T-helper 2 cell treated with Interferon-gamma antibody and Interleukin-4, amounts not matched to agents 5 μg/mL and 100 μg/mL, for 36 hours (primary cell): ENCODE results near the gene CERCAM.
"Not testable (repeated sequence)": the region's sequence is repeated elsewhere in the genome, so short reads cannot be mapped to it uniquely, and the experiment has no call there.

Experiments used
- DNase-seq: peaks from one replicate; pipeline ENCODE4 v3.0.0; 2021; ENCODE audit warnings: low spot score
- H3K27ac Mint-ChIP-seq: one replicate; pipeline ENCODE4 v1.8.0; 2021; ENCODE audit warnings: mild to moderate bottlenecking, mixed read lengths
- H3K27me3 Mint-ChIP-seq: one replicate; pipeline ENCODE4 v1.8.0; 2021; ENCODE audit warnings: low read depth, mixed read lengths
- H3K36me3 Mint-ChIP-seq: one replicate; pipeline ENCODE4 v1.8.0; 2021; ENCODE audit warnings: low read depth, mixed read lengths
- H3K4me1 Mint-ChIP-seq: one replicate; pipeline ENCODE4 v1.8.0; 2021; ENCODE audit warnings: low read depth, mixed read lengths
- H3K4me3 Mint-ChIP-seq: one replicate; pipeline ENCODE4 v1.8.0; 2022; ENCODE audit warnings: mild to moderate bottlenecking, moderate library complexity, mixed read lengths
- H3K9me3 Mint-ChIP-seq: one replicate; pipeline ENCODE4 v1.8.0; 2021; ENCODE audit warnings: mixed read lengths

The CERCAM gene

DNA sequence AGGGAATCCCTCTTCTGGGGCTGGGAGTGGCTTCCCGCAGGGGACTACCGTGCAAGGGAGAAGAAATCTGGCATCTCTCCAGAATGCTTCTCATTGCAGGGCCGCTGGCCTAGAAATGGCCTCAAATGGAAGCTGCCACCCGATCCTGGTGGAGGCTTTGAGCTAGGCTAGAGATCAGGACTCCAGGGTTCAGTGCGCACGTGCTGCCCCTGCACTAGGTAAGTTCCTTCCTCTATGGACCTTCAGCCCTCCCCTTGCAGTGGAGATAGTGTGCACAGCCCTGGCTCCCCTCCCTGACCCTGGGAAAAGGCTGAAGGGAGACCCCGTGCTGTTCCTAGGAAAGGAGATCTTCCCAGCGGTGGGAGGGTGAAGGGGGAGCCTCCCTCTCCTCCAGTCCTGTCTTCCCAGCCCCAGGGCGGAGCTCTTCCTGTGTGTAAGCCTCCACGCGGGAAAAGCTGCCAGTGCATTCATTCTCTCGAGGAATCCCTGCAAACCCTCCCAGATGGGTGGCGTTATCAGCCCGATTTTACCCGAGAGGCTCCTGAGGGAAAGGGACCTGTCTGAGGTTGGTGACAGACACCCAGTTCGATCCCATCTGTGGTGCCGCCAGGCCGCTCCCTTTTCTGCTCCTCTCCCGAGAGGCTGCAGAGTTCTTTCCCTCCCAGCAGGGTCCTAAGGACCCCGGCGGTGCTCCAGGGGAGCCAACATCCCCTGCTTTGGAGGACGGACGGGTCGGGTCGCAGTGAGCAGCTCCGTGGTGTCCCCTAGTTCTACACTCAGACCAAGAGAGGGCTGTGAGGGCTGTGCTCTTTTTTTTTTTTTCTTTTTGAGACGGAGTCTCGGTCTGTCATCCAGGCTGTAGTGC is 1.4 kb upstream of the CERCAM start:
- no peaks in the 10 kb centered on the region for H3K9me3 Mint-ChIP-seq
- no peak overlapping the region for H3K27ac Mint-ChIP-seq
- no peaks in the 10 kb centered on the region for H3K36me3 Mint-ChIP-seq
- H3K4me1 Mint-ChIP-seq: peaks cover 9% of the 10 kb centered on the region
- no peak for DNase-seq
- peak overlapping the region; percentile 77 for H3K4me3 Mint-ChIP-seq
- H3K27me3 Mint-ChIP-seq: peaks cover 44% of the 10 kb centered on the region

DNA sequence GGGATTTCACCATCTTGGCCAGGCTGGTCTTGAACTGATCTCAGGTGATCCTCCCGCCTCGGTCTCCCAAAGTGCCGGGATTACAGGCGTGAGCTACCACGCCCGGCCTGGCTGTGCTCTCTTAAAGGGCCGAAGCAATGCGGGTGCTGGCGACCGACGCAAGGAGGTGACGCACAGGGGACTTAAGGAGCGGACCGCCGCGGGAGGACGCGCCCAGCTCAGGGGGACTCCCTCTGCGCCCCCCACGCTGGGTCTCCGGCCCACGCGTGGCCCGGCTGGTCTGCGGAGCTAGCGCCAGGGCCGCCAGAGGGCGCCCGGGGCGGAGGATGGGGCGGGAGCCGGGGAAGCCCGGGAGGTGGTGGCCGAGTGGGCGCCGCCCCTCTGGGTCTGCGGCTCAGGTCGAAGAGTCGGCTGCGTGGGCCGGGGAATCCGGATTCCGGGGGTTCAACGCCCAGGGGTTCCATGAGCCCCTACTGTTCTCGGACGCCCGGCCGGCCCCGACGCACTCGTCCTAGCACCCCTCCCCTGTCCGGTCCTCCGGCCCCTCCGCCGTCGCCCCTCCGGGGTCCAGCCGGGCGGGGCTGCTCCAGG is 502 bp upstream of the CERCAM start:
- no peaks in the 10 kb centered on the region for H3K36me3 Mint-ChIP-seq
- H3K27ac Mint-ChIP-seq: peak overlapping the region; percentile 36
- peak; percentile 80 for DNase-seq
- no peaks in the 10 kb centered on the region for H3K9me3 Mint-ChIP-seq
- peaks cover 9% of the 10 kb centered on the region for H3K4me1 Mint-ChIP-seq
- peaks cover 38% of the 10 kb centered on the region for H3K27me3 Mint-ChIP-seq
- H3K4me3 Mint-ChIP-seq: peak overlapping the region; percentile 77

DNA sequence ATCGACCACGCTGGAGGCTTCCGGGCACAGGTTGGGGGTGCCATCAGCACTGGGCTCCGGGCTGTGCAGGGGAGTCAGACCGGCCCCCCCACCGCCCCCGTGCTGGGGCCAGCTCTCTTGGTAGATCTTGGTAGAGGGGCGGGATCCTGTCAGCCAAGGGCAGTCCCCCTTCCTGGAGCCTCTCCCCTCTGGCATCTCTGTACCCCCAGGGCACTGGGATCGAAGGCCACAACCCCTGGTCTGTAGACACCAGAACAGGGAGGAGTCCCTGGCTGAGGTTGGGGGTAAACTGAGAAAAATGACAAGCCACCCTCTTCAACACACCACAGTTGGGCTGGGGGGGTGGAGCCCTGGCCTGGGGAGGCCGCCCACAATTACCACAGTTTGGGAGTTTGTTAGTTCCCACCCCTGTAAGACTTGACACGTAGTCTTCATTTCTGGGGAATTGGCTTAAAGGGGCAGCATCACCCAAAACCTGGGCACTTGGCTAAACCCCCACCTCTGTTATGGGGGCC is 882 bp downstream of the CERCAM start:
- Mint-ChIP-seq H3K27ac (no peak overlapping the region), H3K4me3 (peak overlapping the region; percentile 66), H3K36me3 (no peaks in the 10 kb centered on the region), H3K4me1 (peaks cover 4% of the 10 kb centered on the region), H3K9me3 (no peaks in the 10 kb centered on the region), H3K27me3 (peaks cover 25% of the 10 kb centered on the region)
- DNase-seq: peak; percentile 26

DNA sequence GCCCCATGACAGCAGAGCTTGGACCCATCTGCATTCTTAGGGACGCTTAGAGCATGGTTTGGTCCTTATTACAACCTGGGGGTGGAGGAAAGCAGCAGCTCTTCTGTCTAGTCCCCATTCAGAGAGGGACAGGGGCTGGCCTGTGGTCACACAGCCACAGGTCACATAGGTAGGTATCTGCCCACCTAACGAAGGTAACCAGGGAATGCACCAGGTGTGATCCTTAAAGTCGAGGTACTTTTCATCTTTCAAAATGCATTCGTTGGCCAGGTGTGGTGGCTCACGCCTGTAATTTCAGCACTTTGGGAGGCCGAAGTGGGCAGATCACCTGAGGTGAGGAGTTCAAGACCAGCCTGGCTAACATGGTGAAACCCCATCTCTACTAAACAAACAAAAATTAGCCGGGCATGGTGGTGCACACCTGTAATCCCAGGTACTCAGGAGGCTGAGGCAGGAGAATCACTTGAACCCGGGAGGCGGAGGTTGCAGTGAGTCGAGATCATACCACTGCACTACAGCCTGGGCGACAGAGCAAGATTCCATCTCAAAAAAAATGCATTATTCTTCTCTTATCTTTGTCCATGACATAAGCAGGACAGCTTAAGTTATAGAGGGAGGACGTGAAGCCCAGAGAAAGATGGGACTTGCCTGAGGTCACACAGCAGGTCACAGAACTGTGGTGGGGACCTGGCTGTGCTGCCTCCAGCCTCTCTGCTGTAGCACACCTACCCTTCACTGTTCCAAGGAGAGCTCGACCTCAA is 1.5 kb downstream of the CERCAM start:
- not testable (repeated sequence) for H3K36me3 Mint-ChIP-seq, H3K27ac Mint-ChIP-seq, H3K9me3 Mint-ChIP-seq, DNase-seq, H3K4me1 Mint-ChIP-seq
- Mint-ChIP-seq H3K4me3 (peak overlapping the region; percentile 66), H3K27me3 (peaks cover 23% of the 10 kb centered on the region)

DNA sequence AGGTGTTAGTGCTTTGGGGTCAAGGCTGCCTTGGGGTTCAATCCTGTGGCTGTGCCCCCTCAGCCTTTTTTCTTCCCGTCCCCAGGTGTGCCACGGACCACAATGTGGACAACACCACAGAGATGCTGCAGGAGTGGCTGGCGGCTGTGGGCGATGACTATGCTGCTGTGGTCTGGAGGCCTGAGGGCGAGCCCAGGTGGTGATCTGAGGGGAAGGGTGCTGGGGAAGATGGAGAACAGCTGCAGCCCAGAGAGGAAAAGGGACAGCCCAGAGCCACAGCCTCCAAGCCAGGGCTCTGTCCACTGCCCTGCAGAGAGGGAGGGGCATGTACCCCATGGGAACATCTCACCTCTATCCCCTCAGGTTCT is 2.1 kb downstream of the CERCAM start:
- H3K9me3 Mint-ChIP-seq: no peaks in the 10 kb centered on the region
- DNase-seq: no peak
- no peak overlapping the region for H3K4me3 Mint-ChIP-seq
- peaks cover 3% of the 10 kb centered on the region for H3K4me1 Mint-ChIP-seq
- H3K27ac Mint-ChIP-seq: no peak overlapping the region
- H3K36me3 Mint-ChIP-seq: no peaks in the 10 kb centered on the region
- H3K27me3 Mint-ChIP-seq: peaks cover 20% of the 10 kb centered on the region

DNA sequence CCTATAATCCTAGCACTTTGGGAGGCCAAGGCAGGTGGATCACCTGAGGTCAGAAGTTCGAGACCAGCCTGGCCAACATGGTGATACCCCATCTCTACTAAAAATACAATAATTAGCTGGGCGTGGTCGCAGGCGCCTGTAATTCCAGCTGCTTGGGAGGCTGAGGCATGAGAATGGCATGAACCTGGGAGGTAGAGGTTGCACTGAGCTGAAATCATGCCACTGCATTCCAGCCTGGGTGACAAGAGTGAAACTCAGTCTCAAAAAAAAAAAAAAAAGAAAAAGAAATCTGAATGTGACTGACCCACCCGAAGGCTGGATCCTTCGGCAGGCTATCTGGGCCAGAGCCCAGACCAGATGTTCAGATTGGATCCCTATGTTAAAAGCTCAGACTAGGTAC is 2.7 kb downstream of the CERCAM start:
- H3K27ac Mint-ChIP-seq, H3K36me3 Mint-ChIP-seq, H3K4me1 Mint-ChIP-seq, H3K4me3 Mint-ChIP-seq, H3K9me3 Mint-ChIP-seq, DNase-seq: not testable (repeated sequence)
- peaks cover 20% of the 10 kb centered on the region for H3K27me3 Mint-ChIP-seq

DNA sequence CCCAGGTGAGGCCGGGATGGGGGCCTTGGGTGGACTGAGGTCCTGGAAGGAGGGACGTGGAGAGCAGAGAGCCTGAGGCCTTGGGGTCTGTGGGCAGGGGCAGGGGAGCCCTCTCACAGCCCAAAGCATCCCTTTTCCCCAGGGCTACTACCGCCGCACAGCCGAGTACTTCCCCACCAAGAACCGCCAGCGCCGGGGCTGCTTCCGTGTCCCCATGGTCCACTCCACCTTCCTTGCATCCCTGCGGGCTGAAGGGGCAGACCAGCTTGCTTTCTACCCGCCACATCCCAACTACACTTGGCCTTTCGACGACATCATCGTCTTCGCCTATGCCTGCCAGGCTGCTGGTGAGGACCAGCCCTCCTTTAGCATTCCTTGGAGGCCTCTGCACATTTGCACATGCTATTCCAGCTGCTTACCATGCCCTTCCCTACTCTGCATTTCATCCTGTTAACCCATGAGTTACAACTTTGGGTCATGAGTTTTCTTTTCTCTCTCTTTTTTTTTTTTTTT is 3.7 kb downstream of the CERCAM start:
- Mint-ChIP-seq H3K27me3 (peaks cover 12% of the 10 kb centered on the region), H3K36me3 (no peaks in the 10 kb centered on the region), H3K9me3 (no peaks in the 10 kb centered on the region), H3K4me3 (no peak overlapping the region), H3K4me1 (peaks cover 3% of the 10 kb centered on the region), H3K27ac (no peak overlapping the region)
- no peak for DNase-seq

DNA sequence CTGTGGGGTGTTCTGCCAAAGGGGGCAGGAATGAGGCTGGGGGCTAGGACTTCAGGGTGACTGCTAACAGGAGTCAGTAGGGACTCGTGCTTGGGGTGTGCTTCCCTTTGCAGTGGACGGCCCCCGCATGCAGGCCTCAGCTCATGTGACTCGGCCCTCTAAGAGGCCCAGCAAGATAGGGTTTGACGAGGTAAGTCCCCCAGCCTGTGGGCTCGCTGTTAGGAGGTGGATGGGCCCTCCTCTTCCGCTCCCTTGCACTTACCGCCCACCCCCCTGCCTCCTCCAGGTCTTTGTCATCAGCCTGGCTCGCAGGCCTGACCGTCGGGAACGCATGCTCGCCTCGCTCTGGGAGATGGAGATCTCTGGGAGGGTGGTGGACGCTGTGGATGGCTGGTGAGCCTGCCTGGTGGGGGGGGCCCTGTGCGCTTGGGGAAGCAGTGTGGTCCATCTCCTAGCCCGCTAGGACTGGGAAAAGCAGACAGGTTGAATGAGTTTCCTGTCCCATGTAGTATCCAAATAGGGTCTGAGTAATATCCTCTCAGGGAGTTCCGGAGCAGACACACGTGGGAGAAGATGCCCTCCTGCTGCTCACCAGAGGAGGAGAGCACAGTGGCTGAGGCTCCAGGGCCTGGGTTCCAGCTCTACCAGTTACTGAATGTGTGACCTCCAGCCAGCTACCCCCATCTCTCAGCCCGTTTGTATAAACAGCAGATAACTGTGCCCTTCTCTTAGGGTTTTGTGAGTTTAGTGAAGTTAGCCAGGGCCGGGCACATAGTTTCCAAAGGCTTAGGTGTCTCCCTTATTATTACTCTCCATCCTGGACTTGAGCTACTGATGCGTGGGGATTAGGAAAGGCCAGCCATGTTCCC is 8.2 kb downstream of the CERCAM start:
- H3K36me3 Mint-ChIP-seq: no peaks in the 10 kb centered on the region
- H3K4me1 Mint-ChIP-seq: no peaks in the 10 kb centered on the region
- no peak overlapping the region for H3K4me3 Mint-ChIP-seq
- H3K27me3 Mint-ChIP-seq: no peaks in the 10 kb centered on the region
- no peaks in the 10 kb centered on the region for H3K9me3 Mint-ChIP-seq
- H3K27ac Mint-ChIP-seq: no peak overlapping the region
- no peak for DNase-seq

DNA sequence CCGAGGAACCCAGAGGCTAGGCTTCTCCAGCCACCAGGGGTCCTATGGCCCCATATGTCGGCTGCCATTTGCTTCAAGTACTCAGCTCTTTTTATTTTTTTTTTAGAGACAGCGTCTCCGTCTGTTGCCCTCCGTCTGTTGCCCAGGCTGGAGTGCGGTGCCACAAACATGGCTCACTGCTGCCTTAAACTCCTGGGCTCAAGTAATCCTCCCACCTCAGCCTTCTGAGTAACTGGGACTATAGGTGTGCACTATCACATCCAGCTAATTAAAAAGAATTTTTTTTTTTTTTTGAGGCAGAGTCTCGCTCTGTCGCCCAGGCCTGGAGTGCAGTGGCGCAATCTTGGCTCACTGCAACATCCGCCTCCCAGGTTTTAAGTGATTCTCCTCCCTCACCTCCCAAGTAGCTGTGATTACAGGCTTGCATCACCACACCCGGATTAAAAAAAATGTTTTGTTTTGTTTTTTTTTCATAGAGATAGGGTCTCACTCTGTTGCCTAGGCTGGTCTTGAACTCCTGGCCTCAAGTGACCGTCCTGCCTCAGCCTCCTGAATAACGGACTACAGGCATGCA is 8.9 kb downstream of the CERCAM start:
- Mint-ChIP-seq H3K4me1 (no peaks in the 10 kb centered on the region), H3K4me3 (no peak overlapping the region), H3K27me3 (no peaks in the 10 kb centered on the region), H3K36me3 (no peaks in the 10 kb centered on the region), H3K27ac (no peak overlapping the region), H3K9me3 (no peaks in the 10 kb centered on the region)
- no peak for DNase-seq

DNA sequence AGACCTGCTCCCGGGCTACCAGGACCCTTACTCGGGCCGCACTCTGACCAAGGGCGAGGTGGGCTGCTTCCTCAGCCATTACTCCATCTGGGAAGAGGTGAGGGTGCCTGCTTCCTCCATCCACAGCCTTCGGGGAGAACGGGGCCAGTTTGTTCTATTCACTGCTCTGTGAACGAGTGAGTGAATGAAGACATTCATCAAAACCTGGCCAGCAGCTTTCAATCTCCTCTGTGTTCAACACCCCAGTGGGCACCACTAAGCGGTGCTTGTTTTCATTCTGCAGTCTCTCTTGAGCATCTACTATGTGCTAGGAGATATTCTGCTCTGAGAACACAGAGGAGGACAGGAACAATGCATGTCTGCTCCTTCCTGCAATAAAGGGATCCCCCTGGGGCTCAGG is 10.6 kb downstream of the CERCAM start:
- Mint-ChIP-seq H3K9me3 (no peaks in the 10 kb centered on the region), H3K4me3 (no peak overlapping the region), H3K36me3 (no peaks in the 10 kb centered on the region), H3K27me3 (no peaks in the 10 kb centered on the region), H3K27ac (peak overlapping the region; percentile 31), H3K4me1 (no peaks in the 10 kb centered on the region)
- DNase-seq: no peak

DNA sequence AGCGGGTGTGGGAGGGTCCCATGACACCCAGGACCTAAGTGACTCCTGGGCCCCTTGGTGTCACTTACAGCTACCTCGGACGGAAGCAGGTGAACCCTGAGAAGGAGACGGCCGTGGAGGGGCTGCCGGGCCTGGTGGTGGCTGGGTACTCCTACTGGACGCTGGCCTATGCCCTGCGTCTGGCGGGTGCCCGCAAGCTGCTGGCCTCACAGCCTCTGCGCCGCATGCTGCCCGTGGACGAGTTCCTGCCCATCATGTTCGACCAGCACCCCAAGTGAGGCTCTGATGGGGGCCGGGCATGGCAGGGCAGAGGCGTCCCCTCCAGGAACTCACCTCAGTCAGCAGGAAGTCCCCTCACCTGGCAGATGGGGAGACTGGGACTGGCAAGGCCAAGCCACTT is 13.7 kb downstream of the CERCAM start:
- Mint-ChIP-seq H3K9me3 (no peaks in the 10 kb centered on the region), H3K27ac (no peak overlapping the region), H3K36me3 (no peaks in the 10 kb centered on the region), H3K27me3 (no peaks in the 10 kb centered on the region), H3K4me1 (peaks cover 4% of the 10 kb centered on the region), H3K4me3 (no peak overlapping the region)
- DNase-seq: no peak

DNA sequence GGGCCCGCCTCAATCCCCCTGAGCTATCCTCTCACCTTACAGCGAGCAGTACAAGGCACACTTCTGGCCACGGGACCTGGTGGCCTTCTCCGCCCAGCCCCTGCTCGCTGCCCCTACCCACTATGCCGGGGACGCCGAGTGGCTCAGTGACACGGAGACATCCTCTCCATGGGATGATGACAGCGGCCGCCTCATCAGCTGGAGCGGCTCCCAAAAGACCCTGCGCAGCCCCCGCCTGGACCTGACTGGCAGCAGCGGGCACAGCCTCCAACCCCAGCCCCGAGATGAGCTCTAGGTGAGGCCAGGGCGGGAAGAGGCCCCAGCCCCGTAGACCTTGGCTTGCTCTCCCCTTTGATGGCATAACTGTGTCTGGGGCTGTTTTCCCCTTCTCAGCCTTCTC is 15.0 kb downstream of the CERCAM start:
- peaks cover 4% of the 10 kb centered on the region for H3K4me1 Mint-ChIP-seq

More for the DNA sequence above, 15.0 kb downstream of the CERCAM start:
- no peak overlapping the region for H3K4me3 Mint-ChIP-seq
- H3K27me3 Mint-ChIP-seq: no peaks in the 10 kb centered on the region
- no peaks in the 10 kb centered on the region for H3K9me3 Mint-ChIP-seq
- DNase-seq: no peak
- H3K27ac Mint-ChIP-seq: no peak overlapping the region
- no peaks in the 10 kb centered on the region for H3K36me3 Mint-ChIP-seq
